HepG2 (cell line): ENCODE data around the gene RIPOR3. TPM values are rescaled to one million over a fixed set of nuclear protein-coding genes. Genes with fewer than 3 reads are reported as not detected.

ENCODE experiments used
- ADNP ChIP-seq: sonication (generic); formaldehyde crosslinking; IDR thresholded peaks from 2 replicates; pipeline ENCODE4 v1.4.0; 2020; ENCODE audit warnings: missing genetic modification reagents
- BRD4 ChIP-seq: sonication (generic); formaldehyde crosslinking; IDR thresholded peaks from 2 replicates; pipeline ENCODE4 v1.4.0; 2020; ENCODE audit warnings: missing genetic modification reagents
- CTCF ChIP-seq: sonication (generic); formaldehyde crosslinking; IDR thresholded peaks from 2 replicates; pipeline ENCODE4 v1.5.0; 2020; ENCODE audit warnings: mild to moderate bottlenecking, missing genetic modification reagents, moderate library complexity
- DNMT1 ChIP-seq: sonication (generic); formaldehyde crosslinking; IDR thresholded peaks from 2 replicates; pipeline ENCODE4 v1.5.1; 2020; ENCODE audit warnings: mild to moderate bottlenecking, missing genetic modification reagents
- ESRRA ChIP-seq: sonication (generic); formaldehyde crosslinking; IDR thresholded peaks from 2 replicates; pipeline ENCODE4 v1.5.1; 2020; ENCODE audit warnings: mild to moderate bottlenecking, low read depth, missing genetic modification reagents
- ISL2 ChIP-seq: sonication (generic); formaldehyde crosslinking; IDR thresholded peaks from 2 replicates; pipeline ENCODE4 v1.5.0; 2020; ENCODE audit warnings: missing genetic modification reagents
- NBN ChIP-seq: fragments of 450-650 bp; conservative IDR thresholded peaks from 2 replicates; pipeline ENCODE4 v1.6.1; 2017
- NFE2L2 ChIP-seq: fragments of 150-350 bp; IDR thresholded peaks from 2 replicates; pipeline ENCODE4 v1.6.1; 2014; ENCODE audit warnings: low read length
- RAD51 ChIP-seq: fragments of 450-650 bp; IDR thresholded peaks from 2 replicates; pipeline ENCODE4 v1.6.1; 2016; ENCODE audit warnings: borderline replicate concordance
- RFXAP ChIP-seq: sonication (generic); formaldehyde crosslinking; IDR thresholded peaks from 2 replicates; pipeline ENCODE4 v1.4.0; 2020; ENCODE audit warnings: missing genetic modification reagents, borderline replicate concordance
- RORA ChIP-seq: sonication (generic); formaldehyde crosslinking; IDR thresholded peaks from 2 replicates; pipeline ENCODE4 v1.5.0; 2020; ENCODE audit warnings: mild to moderate bottlenecking, missing genetic modification reagents, moderate library complexity
- ZBTB49 ChIP-seq: sonication (generic); formaldehyde crosslinking; IDR thresholded peaks from 2 replicates; pipeline ENCODE4 v1.4.0; 2020; ENCODE audit warnings: missing genetic modification reagents, borderline replicate concordance
- ZNF563 ChIP-seq: sonication (generic); formaldehyde crosslinking; IDR thresholded peaks from 2 replicates; pipeline ENCODE4 v1.8.0; 2022; ENCODE audit warnings: mild to moderate bottlenecking, moderate library complexity, missing genetic modification reagents
- ZNF572 ChIP-seq: sonication (generic); formaldehyde crosslinking; IDR thresholded peaks from 2 replicates; pipeline ENCODE4 v1.5.1; 2020; ENCODE audit warnings: mild to moderate bottlenecking, missing genetic modification reagents
- ZNF576 ChIP-seq: sonication (generic); formaldehyde crosslinking; IDR thresholded peaks from 2 replicates; pipeline ENCODE4 v1.4.0; 2020; ENCODE audit warnings: mild to moderate bottlenecking, missing genetic modification reagents
- ZNF616 ChIP-seq: sonication (generic); formaldehyde crosslinking; IDR thresholded peaks from 2 replicates; pipeline ENCODE4 v1.5.0; 2020; ENCODE audit warnings: low read depth, mild to moderate bottlenecking, missing genetic modification reagents
- polyA plus RNA-seq, 8 experiments: library from polyadenylated mRNA; depleted of rRNA in 3 of 8; stranded (reverse) in 7 of 8; unstranded in 1 of 8; fragments of >200 nt; fragmentation: Illumina TruSeq in 4 of 8; extraction: Trizol in 4 of 8; gene quantifications; 2 replicates each; pipeline versions ENCODE4 v1.2.1 to v1.2.3, GENCODE V29; 2011 to 2016; ENCODE audit warnings: low read depth in 4 of 8, missing spikeins in 1 of 8, mixed read lengths in 1 of 8; ENCODE audit not compliant: insufficient read depth in 1 of 8
- total RNA-seq, 5 experiments: library from RNA; depleted of rRNA; stranded (reverse); fragments of >200 nt; fragmentation: Illumina TruSeq; extraction: Trizol; gene quantifications; 2 replicates each; pipeline ENCODE4 v1.2.3, GENCODE V29; 2016; ENCODE audit warnings: low read depth in 1 of 5
- TF ChIP-seq, protein P1 (sequence below): sonication (generic); formaldehyde crosslinking; IDR thresholded peaks from 2 replicates; pipeline ENCODE4 v1.4.0; 2020; ENCODE audit warnings: missing genetic modification reagents
- TF ChIP-seq, protein P2 (sequence below): IDR thresholded peaks from 2 replicates; pipeline ENCODE4 v1.6.1; 2016; ENCODE audit warnings: missing compliant biosample characterization, missing genetic modification reagents, borderline replicate concordance
- TF ChIP-seq, protein P3 (sequence below): IDR thresholded peaks from 2 replicates; pipeline ENCODE4 v1.6.1; 2016; ENCODE audit warnings: missing biosample characterization, missing genetic modification reagents, low read depth

Gene RIPOR3
- total and polyA plus RNA-seq, 2 of the 13 experiments (the other 11 are each of a cell fraction or from before 2014, with no cell fraction given), result 0.18 TPM; not detected in 1

DNA sequence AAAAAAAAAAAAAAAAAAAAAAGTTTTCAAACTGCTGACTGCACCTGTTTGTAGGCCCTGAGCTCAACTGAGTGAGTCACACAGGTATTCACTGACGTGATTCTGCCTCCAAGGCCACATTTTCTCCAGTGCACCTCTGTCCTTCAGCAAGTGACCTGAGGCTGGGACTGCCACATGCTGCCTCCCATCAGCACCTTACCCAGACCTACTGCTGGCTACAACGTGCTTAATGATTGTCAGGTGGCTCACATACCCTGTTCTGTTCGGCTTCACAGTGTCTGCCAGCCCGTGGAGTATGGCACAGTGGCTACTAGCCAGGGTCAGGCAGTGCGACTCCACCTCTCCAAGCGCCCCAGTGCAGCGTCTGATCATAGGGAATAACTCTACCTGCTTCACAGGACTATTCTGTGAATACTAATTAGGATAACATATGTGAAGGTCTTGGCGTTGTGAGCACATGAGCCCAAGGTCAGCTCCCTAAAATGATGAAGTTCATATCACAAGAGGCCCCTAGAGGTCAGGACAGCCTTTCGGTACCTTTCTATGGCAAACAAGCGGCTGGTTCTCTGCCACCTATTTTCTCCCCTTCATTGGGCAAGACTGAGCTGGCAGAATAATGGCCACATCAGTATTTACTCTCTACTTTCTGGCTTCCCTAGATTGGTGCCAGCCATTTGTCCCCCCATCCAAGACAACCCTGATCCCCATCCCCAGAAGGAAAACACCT, 28.1 kb downstream of the RIPOR3 start (continued):
- TF ChIP-seq ADNP, result no peak
- TF ChIP-seq ZNF576 (CRISPR knock-in tag), result no peak
- no peak for TF ChIP-seq NBN
- TF ChIP-seq RORA (CRISPR knock-in tag), result no peak
- TF ChIP-seq BRD4 (CRISPR knock-in tag), result no peak
- TF ChIP-seq ZNF616, result no peak
- 0 out of 2 replicates have a peak, but pooled peaks have one; percentile 38 for TF ChIP-seq ESRRA
- TF ChIP-seq, protein P1, sequence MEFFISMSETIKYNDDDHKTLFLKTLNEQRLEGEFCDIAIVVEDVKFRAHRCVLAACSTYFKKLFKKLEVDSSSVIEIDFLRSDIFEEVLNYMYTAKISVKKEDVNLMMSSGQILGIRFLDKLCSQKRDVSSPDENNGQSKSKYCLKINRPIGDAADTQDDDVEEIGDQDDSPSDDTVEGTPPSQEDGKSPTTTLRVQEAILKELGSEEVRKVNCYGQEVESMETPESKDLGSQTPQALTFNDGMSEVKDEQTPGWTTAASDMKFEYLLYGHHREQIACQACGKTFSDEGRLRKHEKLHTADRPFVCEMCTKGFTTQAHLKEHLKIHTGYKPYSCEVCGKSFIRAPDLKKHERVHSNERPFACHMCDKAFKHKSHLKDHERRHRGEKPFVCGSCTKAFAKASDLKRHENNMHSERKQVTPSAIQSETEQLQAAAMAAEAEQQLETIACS, result 0 out of 2 replicates have a peak, but pooled peaks have one; percentile 23
- TF ChIP-seq DNMT1 (CRISPR knock-in tag), result no peak
- TF ChIP-seq ISL2, result no peak
- TF ChIP-seq, protein P2, sequence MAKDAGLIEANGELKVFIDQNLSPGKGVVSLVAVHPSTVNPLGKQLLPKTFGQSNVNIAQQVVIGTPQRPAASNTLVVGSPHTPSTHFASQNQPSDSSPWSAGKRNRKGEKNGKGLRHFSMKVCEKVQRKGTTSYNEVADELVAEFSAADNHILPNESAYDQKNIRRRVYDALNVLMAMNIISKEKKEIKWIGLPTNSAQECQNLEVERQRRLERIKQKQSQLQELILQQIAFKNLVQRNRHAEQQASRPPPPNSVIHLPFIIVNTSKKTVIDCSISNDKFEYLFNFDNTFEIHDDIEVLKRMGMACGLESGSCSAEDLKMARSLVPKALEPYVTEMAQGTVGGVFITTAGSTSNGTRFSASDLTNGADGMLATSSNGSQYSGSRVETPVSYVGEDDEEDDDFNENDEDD, result no peak
- TF ChIP-seq, protein P3, sequence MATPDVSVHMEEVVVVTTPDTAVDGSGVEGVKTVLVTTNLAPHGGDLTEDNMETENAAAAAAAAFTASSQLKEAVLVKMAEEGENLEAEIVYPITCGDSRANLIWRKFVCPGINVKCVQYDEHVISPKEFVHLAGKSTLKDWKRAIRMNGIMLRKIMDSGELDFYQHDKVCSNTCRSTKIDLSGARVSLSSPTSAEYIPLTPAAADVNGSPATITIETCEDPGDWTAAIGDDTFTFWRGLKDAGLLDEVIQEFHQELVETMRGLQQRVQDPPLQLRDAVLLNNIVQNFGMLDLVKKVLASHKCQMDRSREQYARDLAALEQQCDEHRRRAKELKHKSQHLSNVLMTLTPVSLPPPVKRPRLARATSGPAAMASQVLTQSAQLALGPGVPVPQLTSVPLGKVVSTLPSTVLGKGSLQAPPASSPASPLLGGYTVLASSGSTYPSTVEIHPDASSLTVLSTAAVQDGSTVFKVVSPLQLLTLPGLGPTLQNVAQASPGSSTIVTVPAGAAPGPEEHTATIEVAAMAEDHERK (CRISPR knock-in tag), result no peak
- TF ChIP-seq RFXAP, result peak; percentile 47; the same call in 1 of the 2 replicates
- TF ChIP-seq CTCF (CRISPR knock-in tag), result peak; percentile 83
- TF ChIP-seq ZBTB49, result no peak
- no peak for TF ChIP-seq NFE2L2
- TF ChIP-seq ZNF563 (CRISPR knock-in tag), result peak; percentile 45; the same call in 1 of the 2 replicates
- TF ChIP-seq ZNF572 (CRISPR knock-in tag), result peak; percentile 90; the same call in 1 of the 2 replicates
- TF ChIP-seq RAD51, result no peak
